MCF 10A (cell line): ENCODE results near the gene HSD17B14. TPM values are rescaled to one million over a fixed set of nuclear protein-coding genes. Genes with fewer than 3 reads are reported as not detected.

ENCODE experiments used
- BruUV-seq: library from RNA; stranded (reverse); fragments of 400-500 nt; replicated peaks from 2 replicates; lab custom pipeline; 2021; lab: Mats Ljungman, UMichigan
- CTCF ChIA-PET: fragments of 300-600 bp; sonication (Branson Sonifier 250); formaldehyde crosslinking; extraction: SDS; loops from one replicate; lab custom pipeline; 2021; ENCODE audit warnings: antibody characterized with exemption, inconsistent platforms; lab: Yijun Ruan, JAX
- POLR2A ChIA-PET: fragments of 300-600, 350-650 bp; sonication (Branson Sonifier 250); formaldehyde crosslinking; extraction: SDS; loops from one replicate; lab custom pipeline; 2020; ENCODE audit warnings: antibody characterized with exemption, inconsistent platforms; lab: Yijun Ruan, JAX
- DNase-seq: peaks from one replicate; pipeline ENCODE4 v3.0.0-alpha.2; 2018; ENCODE audit not compliant: unreplicated experiment
- H3K27ac Mint-ChIP-seq: one replicate; pipeline ENCODE4 v1.8.0; 2022; ENCODE audit warnings: mild to moderate bottlenecking, low read depth, mixed read lengths; ENCODE audit not compliant: unreplicated experiment
- H3K27me3 Mint-ChIP-seq: one replicate; pipeline ENCODE4 v1.8.0; 2022; ENCODE audit warnings: mixed read lengths; ENCODE audit not compliant: insufficient read depth, unreplicated experiment
- H3K36me3 Mint-ChIP-seq: one replicate; pipeline ENCODE4 v1.8.0; 2022; ENCODE audit warnings: mild to moderate bottlenecking, moderate library complexity, mixed read lengths; ENCODE audit not compliant: insufficient read depth, unreplicated experiment
- H3K4me1 Mint-ChIP-seq: one replicate; pipeline ENCODE4 v1.8.0; 2022; ENCODE audit warnings: mixed read lengths; ENCODE audit not compliant: insufficient read depth, unreplicated experiment
- H3K4me3 Mint-ChIP-seq: one replicate; pipeline ENCODE4 v1.8.0; 2022; ENCODE audit warnings: mild to moderate bottlenecking, moderate library complexity, mixed read lengths; ENCODE audit not compliant: unreplicated experiment
- H3K9me3 Mint-ChIP-seq: one replicate; pipeline ENCODE4 v1.8.0; 2022; ENCODE audit warnings: mixed read lengths; ENCODE audit not compliant: unreplicated experiment
- intact Hi-C: fragments of 100-400 bp; cut with micrococcal nuclease; formaldehyde crosslinking; loops from 2 replicates; pipeline ENCODE4 v1.14.1; 2022
- total RNA-seq: library from RNA; stranded (reverse); gene quantifications from 2 replicates; pipeline ENCODE4 v1.2.3, GENCODE V29; 2022
- TF ChIP-seq, protein P1 (sequence below): fragments of 200-600 bp; IDR thresholded peaks from one replicate; pipeline ENCODE4 v1.8.0; 2022; ENCODE audit warnings: antibody characterized with exemption, mild to moderate bottlenecking; ENCODE audit not compliant: unreplicated experiment

Gene HSD17B14
- total RNA-seq, 1 experiment from 2014 or later, result 0.26 TPM

DNA sequence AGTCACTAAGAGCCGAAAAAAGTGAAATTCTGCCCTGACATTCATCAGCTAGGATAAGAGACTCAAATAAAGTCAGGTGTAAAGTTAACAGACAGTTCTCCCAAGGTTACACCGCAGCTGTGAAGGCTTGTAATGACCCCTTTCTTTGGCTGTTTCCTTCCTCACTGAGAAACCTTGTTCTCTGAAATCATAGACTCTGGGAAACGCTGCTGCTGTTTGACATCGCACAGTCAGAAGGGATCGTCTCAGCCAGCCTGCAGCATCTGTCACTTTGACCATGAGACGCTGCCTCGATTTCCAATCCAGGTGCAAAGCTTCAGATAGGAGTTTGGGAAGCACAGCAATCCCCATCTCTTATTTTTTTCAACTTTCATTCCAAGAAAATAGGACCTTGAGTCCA lies 26.1 kb downstream of the HSD17B14 start:
- peak overlapping the region; percentile 75 for H3K4me3 Mint-ChIP-seq
- H3K36me3 Mint-ChIP-seq, result peaks cover 17% of the 10 kb centered on the region
- CTCF ChIA-PET, result interaction anchor here (0.5 to 1.7 kb wide), 5 partner anchors 15 to 165 kb away, joined by 3 to 4 read pairs (median 4); partner anchors contain the start of gene HSD17B14
- intact Hi-C loops, result no loop called here
- H3K27me3 Mint-ChIP-seq, result no peaks in the 10 kb centered on the region
- DNase-seq, result no peak
- POLR2A ChIA-PET, result interaction anchor here (0.9 to 4.4 kb wide), 8 partner anchors 9 to 184 kb away, joined by 3 to 32 read pairs (median 7); partner anchors contain the start of genes GYS1, PPP1R15A and RUVBL2
- no peaks in the 10 kb centered on the region for H3K9me3 Mint-ChIP-seq
- peaks cover 35% of the 10 kb centered on the region for H3K4me1 Mint-ChIP-seq
- BruUV-seq, result TSS peak; percentile 57
- H3K27ac Mint-ChIP-seq, result peak overlapping the region; percentile 78
- TF ChIP-seq, protein P1, sequence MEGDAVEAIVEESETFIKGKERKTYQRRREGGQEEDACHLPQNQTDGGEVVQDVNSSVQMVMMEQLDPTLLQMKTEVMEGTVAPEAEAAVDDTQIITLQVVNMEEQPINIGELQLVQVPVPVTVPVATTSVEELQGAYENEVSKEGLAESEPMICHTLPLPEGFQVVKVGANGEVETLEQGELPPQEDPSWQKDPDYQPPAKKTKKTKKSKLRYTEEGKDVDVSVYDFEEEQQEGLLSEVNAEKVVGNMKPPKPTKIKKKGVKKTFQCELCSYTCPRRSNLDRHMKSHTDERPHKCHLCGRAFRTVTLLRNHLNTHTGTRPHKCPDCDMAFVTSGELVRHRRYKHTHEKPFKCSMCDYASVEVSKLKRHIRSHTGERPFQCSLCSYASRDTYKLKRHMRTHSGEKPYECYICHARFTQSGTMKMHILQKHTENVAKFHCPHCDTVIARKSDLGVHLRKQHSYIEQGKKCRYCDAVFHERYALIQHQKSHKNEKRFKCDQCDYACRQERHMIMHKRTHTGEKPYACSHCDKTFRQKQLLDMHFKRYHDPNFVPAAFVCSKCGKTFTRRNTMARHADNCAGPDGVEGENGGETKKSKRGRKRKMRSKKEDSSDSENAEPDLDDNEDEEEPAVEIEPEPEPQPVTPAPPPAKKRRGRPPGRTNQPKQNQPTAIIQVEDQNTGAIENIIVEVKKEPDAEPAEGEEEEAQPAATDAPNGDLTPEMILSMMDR, result no peak

DNA sequence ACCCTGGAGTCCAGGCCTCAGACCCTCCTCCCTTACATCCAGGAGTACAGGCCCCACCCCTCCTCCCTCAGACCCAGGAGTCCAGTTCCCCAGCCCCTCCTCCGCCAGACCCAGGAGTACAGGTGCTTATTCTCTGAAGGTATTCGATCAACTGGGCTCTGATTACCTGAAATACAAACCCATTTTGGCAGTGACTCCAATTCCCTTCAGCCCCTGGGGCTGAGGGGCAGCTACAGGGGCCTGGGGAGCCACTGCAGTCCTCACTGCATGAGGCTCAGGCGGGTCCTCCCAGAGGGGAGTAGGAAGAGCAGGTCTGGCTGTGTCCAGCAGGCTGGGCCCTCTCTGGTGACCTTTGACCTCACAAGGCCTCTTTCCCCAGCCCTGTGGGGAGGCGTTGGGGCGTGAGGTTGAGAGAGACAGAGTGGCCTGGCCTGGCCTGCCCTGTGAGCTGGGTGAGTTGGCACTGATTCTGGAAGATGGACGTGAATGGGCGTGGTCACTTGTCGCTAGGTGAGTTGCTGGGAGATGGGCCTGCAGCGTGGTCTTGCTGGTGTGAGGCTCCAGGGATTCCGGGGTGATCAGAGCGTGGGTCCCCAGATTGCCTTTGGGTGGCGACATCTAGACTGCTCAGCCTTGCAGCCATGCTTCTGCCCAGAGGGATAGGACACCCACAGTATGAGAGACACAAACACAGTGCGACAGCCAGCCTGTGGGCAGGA lies 28.5 kb downstream of the HSD17B14 start:
- POLR2A ChIA-PET, result interaction anchor here (0.6 to 4.4 kb wide), 5 partner anchors 13 to 257 kb away, joined by 3 to 32 read pairs (median 3); partner anchors contain the start of genes HSD17B14 and PPP1R15A
- intact Hi-C loops, result no loop called here
- no peaks in the 10 kb centered on the region for H3K27me3 Mint-ChIP-seq
- H3K36me3 Mint-ChIP-seq, result peaks cover 24% of the 10 kb centered on the region
- H3K27ac Mint-ChIP-seq, result no peak overlapping the region
- H3K4me3 Mint-ChIP-seq, result no peak overlapping the region
- CTCF ChIA-PET, result interaction anchor here (0.6 to 1.7 kb wide), 8 partner anchors 9 to 1955 kb away, joined by 3 to 11 read pairs (median 3); no protein-coding TSS in a partner anchor
- TF ChIP-seq, protein P1, result no peak
- BruUV-seq, result no TSS peak
- no peak for DNase-seq
- H3K4me1 Mint-ChIP-seq, result peaks cover 33% of the 10 kb centered on the region
- no peaks in the 10 kb centered on the region for H3K9me3 Mint-ChIP-seq

DNA sequence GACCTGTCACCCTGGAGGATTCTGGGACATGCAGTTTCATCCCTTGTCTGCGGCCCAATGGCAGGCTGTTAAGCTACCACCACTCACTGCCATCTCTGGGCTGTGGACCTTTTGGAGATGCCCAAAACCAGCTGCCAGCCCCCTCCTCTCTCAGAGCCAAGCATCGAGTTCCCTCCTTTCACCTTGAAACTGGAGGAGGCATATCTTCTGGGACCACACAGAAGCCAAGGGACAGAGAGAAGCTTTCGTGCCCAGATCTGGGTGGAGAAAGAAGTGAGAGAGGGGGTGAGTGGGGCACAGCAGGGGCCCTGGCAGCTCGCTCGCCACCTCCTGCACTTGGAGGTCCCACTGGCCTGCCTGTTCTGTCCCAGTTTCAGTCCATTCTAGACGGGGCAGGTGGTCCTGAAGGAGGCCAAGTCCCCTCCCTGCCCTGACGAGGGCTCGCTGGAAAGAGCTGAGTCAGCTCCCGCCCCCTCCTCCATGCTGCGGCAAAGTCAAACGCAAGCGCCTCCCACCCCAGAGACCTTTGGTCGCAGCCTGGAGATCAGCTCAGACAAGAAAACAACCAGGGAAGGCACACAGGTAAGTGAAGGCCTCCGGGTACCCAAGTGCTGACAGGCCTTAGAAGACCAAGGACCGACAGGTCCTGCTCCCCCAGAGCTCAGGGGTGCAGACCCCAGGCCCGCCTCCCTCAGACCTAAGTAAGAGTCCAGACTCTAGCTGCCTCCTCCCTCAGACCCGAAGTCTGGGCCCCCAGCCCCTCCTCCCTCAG lies 29.3 kb downstream of the HSD17B14 start:
- ChIA-PET CTCF (interaction anchor here (0.8 to 1.7 kb wide), 5 partner anchors 8 to 1954 kb away, joined by 3 to 11 read pairs (median 3); no protein-coding TSS in a partner anchor), POLR2A (interaction anchor here (0.6 to 1.6 kb wide), 3 partner anchors 12 to 258 kb away, joined by 3 to 6 read pairs (median 3); partner anchors contain the start of gene PPP1R15A)
- no peaks in the 10 kb centered on the region for H3K27me3 Mint-ChIP-seq
- intact Hi-C loops, result no loop called here
- H3K9me3 Mint-ChIP-seq, result no peaks in the 10 kb centered on the region
- H3K27ac Mint-ChIP-seq, result no peak overlapping the region
- H3K4me1 Mint-ChIP-seq, result peaks cover 26% of the 10 kb centered on the region
- TF ChIP-seq, protein P1, result no peak
- peaks cover 24% of the 10 kb centered on the region for H3K36me3 Mint-ChIP-seq
- BruUV-seq, result no TSS peak
- no peak overlapping the region for H3K4me3 Mint-ChIP-seq
- peak; percentile 56 for DNase-seq

DNA sequence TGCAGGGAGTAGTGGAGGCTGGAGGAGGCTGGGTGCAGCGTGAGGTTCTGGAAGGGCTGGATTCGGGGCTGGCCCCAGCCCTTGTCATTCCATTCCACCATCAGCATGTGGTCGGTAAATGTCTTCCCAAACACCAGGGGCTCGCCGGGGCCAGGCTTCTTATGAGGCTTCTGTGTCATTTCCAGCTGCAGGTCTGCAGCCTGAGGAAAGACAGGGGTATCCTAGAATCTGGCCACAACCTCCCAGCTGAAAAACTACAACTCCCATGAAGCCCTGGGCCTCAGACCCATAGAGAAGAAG lies 29.8 kb downstream of the HSD17B14 start:
- ChIA-PET POLR2A (interaction anchor here (1.0 to 1.6 kb wide), 2 partner anchors 11 to 66 kb away, joined by 3 to 6 read pairs; partner anchors contain the start of gene PPP1R15A), CTCF (interaction anchor here (1.1 to 1.4 kb wide), 2 partner anchors 11 to 12 kb away, joined by 5 to 11 read pairs; no protein-coding TSS in a partner anchor)
- Mint-ChIP-seq H3K27me3 (no peaks in the 10 kb centered on the region), H3K36me3 (peaks cover 24% of the 10 kb centered on the region), H3K9me3 (no peaks in the 10 kb centered on the region), H3K4me3 (no peak overlapping the region), H3K4me1 (peaks cover 26% of the 10 kb centered on the region), H3K27ac (no peak overlapping the region)
- BruUV-seq, result no TSS peak
- intact Hi-C loops, result no loop called here
- no peak for DNase-seq
- TF ChIP-seq, protein P1, result no peak
